Measurements from ENCODE around the gene PPP1R2C.

Gene PPP1R2C

DNA sequence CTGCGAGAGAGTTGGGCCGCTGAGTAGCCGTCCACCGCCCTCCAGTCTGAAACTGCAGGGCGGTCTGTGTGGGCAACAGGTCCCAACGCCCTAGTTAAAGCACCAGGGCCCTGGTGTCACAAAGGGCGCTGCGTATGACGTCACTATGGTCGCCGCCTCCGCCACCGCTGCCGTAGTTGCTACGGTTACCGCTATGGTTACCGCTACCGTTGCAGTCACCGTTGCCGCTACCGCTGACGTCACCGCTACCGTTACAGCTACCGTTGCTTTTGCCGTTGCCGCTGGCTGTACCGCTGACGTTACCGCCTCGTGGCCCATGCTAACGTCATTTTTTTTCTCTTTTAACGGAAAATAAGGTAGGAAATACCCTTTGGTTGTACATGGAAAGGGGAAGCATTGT, at the start of gene PPP1R2C:
Gene PPP1R2C, minus strand, starts transcription at position 68 of the 400 bp plus-strand sequence. CDS start 84 bp downstream, outside the sequence.
- no peak for DNase-seq

DNA sequence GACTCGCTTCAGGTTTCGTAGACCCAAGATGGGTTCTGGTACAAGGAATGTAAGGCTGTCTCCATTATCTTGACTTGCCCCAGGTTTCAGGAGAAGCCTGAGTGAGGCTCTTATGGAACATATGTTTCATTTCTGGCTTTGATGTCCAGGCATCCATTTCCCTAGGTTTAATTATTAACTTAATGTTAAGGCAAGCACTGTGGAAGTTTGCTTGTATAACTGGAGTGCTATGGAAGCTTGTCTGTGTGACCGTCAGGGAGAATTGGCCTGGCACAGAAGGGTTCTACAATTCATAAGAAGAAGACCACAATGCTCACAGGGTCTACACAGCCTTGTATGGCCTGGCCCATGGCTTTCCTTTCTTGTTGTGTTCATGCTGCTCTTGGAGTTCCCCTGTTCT, 47.2 kb upstream of the PPP1R2C start:
- no peak for DNase-seq

- DNase-seq, result no peak
Observed at GRCh38 chrX:42824541-42824940, 46.6 kb upstream of the PPP1R2C start.

- DNase-seq, result no peak
Observed at GRCh38 chrX:42823443-42823842, 45.5 kb upstream of the PPP1R2C start.

DNA sequence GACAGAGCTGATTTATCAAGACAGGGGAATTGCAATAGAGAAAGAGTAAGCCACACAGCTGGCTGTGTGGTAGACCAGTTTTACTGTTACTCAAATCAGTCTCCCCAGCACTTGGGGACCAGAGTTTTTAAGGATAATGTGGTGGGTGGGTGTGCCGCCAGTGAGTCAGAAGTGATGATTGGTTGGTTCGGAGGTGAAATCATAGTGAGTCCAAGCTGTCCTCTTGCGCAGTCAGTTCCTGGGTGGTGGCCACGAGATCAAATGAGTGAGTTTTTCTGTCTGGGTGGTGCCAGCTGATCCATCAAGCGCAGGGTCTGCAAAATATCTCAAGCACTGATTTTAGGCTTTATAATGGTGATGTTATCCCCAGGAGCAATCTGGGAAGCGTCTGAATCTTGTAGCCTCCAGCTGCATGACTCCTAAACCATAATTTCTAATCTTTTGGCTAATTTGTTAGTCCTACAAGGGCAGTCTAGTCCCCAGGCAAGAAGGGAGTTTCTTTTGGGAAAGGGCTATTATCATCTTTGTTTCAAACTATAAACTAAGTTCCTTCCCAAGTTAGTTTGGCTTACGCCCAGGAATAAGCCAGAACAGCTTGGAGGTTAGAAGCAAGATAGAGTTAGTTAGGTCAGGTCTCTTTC, 44.0 kb upstream of the PPP1R2C start:
- DNase-seq, result no peak

DNA sequence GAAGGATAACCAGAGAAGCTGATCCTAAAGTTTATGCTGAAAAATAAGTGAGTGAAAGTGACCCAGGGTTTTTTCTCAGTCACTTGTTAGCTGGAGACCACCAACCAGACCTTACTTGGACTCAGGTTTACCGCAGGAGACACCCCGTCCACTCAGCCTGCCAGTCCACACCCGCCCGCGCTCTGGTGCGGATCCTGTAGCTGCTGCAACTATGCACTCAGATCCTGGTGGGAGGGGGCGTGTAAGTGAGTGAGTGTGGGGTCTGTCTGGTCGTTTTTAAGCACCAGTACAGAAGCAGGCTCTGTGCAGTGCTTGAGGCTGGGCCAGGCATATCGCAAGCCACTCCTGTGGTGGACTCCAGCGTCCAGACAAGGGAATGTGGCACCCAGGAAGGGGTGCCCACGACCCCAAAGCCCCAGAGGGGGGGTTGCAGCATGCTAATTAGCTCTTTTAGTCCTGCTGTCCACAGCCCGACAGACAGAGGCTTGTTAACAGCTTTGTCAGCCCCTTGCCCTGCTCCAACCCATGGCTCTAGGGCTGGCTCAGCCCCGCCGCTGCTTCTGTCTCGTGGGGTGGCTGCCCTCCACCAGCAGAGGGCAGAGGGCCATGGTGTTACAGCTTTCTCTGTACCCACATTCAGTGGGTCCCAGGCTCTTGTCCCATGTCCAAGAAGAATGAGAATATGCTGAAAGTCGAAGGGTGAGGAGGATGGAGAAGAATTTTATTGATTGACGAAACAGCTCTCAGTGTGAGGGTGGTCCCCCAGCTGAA, 40.4 kb upstream of the PPP1R2C start:
- DNase-seq, result no peak

DNA sequence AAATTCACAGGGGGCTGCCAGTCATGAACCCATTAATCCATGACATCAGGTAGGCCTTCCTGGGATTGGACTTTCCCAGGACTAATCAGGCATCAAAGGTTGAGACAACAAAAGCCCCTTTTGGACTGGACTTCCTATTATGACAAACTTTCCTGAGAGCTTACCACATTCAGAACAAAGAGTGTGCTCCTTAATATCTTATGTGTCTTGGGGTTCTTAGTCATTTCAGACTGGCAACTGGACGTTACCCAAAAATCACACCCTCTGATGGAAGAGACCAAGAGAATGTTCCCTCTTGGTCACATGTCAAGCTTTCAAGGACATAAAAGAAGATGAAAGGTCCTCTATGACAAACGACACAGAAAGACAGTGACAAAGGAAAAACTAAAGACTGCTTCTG, 31.6 kb upstream of the PPP1R2C start:
- no peak for DNase-seq

DNA sequence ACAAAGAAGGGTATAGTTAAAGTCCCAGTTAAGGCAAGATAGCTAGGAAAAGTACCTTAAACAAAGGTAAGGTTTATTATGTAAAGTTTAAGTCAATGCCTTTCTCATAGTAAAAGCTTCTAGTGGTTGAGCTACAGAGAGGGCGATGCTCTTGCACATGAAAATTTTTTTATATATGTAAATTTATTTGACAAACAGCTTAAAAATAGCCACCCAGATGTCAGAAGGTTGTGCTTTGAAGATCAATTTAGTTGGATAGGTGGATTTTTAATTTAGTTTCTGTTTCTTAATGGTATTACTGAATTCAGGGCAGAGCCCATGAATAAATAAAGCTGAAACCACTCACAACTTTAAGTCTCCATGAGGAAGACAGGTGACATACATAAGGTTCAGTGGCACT, 29.4 kb upstream of the PPP1R2C start:
- DNase-seq, result no peak

GRCh38 chrX:42804524-42804923, 26.6 kb upstream of the PPP1R2C start:
- no peak for DNase-seq

DNA sequence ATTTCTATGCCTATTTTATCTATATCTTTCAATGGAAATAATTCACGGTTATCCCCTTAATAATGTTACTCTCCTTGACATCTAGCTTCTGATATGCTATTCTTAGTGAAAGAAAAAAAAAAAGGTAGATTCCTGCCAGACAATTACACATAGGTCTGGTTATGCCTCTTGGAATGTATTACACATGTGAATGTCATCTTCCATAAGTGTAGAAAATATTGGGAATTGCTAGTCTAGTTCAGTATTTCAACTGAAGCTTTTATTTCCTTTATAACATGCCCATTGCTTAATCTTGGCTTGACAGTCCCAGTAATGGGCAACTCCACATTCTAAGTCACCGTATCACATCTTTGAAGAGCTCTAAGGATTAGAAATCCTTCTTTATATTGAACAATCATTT, 25.4 kb upstream of the PPP1R2C start:
- DNase-seq, result no peak

DNA sequence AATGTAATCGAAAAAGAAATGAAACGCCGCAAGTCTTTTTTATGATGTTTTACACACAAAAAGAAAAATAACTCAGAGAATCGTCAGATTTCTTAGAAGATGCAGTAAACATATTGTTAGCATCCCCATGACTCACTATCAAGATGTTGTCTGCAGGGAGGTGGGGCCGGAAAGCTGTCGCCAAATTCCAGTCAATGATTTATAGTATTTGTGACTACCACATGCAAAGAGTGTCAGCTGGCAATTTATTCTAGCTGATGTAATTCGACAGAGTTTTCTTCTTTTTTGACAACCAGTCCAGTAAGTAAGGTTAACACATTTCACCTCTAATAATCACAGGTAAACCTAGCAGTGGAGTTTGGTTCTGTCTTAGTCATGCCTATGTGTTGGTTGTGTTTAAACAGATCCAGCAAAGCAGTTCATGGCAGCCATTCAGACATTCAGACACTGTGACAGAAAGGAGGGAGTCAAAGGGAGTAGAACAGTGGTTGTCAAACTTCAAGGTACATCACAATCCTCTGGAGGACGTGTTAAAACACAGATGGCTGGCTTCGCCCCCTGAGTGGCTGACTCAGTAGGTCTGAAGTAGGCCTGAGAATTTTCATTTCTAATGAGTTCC, 19.8 kb upstream of the PPP1R2C start:
- no peak for DNase-seq

- no peak for DNase-seq
Observed at GRCh38 chrX:42783451-42783850, 5.5 kb upstream of the PPP1R2C start.

DNA sequence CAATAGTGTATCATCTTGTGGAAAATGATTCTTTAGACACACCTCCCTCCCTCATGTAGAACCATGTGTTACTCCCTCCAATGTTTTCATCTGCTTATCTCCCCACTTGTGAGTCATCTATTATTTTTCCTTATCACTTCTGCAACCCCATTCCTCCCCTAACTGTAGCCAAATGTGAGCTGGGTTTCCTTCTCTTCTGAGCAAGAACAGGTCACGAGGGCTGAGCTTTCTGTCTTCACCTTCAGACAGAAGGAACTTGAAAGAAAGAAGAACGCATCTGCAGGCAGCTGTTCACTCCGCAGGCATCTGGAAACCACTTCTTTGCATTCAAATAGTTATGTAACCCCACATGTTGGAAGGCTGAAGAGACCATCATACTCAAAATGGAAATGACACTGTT, 1.8 kb downstream of the PPP1R2C start:
- DNase-seq, result no peak

DNA sequence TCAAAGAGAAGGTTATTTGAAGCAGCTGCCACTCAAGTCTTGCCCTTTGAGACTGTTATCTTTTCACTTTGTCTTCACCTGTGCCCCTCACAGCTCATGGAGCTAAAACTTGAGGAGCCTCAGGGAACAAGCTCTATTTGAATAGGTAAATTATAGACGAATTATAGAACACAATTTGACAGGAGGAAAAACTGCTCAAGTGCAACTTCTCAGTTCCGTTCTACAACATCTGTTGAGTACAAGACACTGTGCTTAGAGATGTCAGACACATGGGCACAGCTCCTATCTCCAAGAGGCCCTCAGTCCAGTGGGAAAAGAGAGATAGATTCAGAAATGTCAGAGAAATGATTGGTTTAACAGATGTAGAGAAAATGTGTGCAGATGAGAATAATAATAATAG, 5.1 kb downstream of the PPP1R2C start:
- no peak for DNase-seq

DNA sequence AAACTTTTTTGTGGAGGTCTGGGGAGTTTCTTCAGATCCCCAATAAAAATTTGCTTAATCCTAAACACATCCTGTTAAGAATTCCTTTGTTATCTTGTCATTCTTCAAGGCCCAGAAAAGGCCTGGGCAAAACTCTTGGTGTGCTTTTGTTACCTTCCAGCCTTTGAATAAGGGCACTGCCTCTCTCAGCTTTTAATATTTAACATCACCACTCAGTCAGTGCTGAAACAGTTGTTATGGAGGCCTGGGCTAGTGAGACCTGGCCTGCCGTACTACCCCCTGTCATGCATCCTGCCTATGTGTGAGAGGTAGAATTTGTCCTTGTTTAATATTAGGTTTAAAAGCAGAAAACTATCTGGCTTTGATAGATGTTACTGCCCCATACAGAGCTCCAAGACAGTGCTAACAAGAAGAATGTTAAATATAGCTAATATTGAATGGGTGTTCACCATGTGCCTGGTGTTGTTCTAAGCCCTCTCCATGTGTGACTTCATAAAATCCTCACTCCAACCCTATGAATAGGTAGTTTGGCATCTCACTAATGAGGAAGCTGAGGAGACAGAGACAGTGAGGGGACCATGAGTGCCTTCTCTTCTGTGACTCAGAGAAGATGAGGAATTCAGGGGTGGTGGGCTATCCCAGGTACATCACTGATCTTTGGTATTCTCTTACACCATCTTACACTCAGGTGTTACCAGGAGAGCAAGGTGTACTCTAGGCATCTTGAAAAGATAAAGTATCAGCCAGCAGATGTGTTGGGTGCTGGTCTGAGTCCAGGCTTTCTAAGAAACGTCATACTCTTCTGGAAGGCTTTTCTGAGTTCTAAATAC, 6.2 kb downstream of the PPP1R2C start:
- DNase-seq, result no peak

- DNase-seq, result no peak
Observed at GRCh38 chrX:42770566-42770965, 7.4 kb downstream of the PPP1R2C start.

DNA sequence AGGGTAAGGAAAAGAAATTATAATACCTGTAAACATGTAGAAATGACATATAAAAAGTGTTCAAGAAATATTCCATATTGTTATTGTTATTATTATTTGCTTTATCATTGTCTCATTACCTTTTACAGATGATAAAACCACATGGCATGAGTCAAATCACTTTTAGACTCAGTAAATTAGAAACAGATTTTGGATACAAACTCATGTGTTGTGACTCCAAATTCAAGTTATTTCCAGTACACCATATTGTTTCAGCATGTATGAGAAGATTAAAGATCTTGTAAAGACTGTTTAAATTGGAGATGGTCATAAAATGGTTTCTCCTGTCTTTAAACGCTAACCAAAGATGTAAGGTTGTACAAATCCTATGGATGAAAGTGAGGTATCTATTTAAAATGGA, 18.1 kb downstream of the PPP1R2C start:
- no peak for DNase-seq

DNA sequence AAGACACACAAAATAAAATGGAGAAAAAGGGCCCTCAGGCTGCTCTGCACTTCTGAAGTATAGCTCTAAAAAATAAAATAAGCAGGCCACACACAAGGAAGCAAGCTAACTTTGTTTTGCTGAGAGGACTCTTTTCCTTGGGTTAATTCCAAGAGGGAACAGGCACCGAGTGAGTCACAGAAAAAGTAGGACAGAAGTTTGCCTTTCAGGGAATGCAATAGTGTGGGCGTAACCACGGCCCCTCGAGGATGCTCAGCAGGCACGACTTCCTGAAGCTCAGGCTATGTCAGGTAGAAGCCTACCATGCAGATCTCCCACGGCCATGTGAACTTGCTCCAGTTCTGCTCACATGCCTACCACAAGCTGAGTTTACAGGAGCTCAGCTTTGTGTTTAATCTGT, 22.1 kb downstream of the PPP1R2C start:
- no peak for DNase-seq

DNA sequence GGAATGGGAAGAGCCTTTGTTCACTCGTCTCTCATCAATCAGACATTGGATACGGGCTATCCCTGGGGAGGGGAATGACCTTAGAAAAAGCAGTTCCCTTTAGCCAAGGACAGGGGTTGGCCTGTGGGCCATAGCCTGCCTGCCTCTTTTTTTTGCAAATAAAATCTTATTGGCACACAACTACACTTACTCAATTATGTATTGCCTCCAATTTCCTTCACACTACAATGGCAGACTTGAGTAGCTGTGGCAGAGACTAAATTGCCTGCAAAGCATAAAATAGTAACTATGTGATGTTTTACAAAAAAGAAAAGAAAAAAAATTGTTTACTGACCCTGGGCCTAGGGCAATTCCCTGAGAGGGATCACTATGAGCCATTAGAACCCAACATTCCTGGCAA, 23.4 kb downstream of the PPP1R2C start:
- no peak for DNase-seq

DNA sequence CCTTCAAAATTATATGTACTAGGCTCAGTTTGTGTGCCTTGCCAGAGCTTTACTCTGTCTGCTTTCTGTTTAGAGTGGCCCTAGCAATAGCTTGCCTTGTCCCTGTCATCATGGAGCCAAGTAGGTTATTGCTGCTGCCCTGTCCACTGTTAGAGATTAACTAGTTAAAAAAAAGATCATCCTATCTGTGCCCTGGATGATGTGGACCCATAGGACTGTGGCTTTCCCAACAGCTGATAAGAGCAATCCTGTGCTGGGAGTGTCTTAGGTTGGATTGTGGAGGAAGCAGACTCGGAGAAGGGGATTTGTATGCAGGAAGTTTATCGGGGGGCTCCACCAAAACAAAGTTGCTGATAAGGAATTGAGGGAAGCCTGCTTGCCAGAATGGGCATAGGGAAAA, 23.8 kb downstream of the PPP1R2C start:
- DNase-seq, result no peak

- no peak for DNase-seq
Observed at GRCh38 chrX:42752730-42753129, 25.2 kb downstream of the PPP1R2C start.

DNA sequence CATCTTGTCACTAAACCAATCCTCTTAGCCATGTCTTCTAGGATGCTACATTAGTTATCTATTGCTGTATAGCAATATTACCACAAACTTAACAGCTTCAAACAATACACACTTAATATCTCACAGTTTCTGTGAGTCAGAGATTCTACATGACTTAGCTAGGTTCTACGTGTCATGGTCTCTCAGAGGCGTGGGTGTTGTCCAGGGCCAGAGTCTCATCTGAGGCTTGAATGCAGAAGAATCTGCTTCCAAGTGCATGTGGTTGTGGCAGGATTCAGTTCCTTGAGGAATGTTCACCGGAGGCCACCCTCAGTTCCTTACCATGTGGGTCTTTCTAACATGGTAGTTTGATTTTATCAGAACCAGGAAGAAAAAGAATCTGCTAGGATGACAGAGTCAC, 26.4 kb downstream of the PPP1R2C start:
- no peak for DNase-seq
